ENCODE data around the gene CDH4. TPM values are rescaled to one million over a fixed set of nuclear protein-coding genes. Genes with fewer than 3 reads are reported as not detected.
"Not testable (repeated sequence)": the region's sequence is repeated elsewhere in the genome, so short reads cannot be mapped to it uniquely, and the experiment has no call there.

CDH4 gene
- total RNA-seq, 1 experiment from 2014 or later, result 3.9 TPM

DNA sequence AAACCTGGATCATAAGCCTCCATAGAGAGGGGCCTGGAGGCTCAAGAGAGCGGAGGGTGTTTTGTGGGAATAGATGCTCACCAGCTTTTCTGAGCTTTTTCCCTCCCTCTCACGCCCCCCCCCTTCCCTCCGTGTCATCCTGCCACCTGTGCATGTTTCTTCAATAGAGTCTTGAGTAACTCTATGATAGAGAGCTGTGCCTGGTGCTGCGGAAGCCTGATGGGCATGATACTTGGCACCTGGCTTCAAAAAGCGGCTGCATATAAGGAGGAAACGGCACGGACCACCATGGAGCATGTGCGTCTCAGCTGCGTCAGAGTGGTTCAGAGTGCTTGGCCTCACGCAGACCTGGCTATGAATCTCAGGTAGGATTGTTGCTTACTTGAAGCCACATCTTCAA is 198.9 kb downstream of the CDH4 start:
- no peaks in the 10 kb centered on the region; the same call in 1 of the 2 replicates for H3K27me3 ChIP-seq (ENCODE audit: control insufficient read depth, insufficient read depth, low read length)
- no peaks in the 10 kb centered on the region for H3K36me3 ChIP-seq (replicated peaks; ENCODE audit: control insufficient read depth, insufficient read depth, low read length)
- no peak for DNase-seq
- H3K4me3 ChIP-seq (ENCODE audit: insufficient read depth, low read depth, low read length), result no peak overlapping the region

DNA sequence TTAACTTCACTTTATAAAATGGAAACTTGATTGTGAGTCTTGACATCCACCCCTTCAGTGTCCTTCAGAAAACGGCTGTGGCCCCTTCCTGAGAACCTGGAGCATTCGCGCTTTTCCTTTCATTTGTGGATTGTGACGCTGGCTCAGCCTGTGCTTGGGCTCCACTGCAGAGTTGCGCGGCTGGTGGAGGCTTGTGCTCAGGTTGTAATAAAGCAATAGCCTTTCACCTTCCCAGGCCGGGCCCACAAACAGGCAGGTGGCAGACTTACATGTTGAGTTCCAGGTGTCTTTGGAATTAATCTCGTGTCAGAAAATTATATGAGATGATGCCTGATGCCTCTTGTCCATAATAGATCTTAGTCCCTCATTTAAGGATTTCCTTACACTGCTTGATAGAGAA is 199.9 kb downstream of the CDH4 start:
- Histone ChIP-seq H3K27me3 (ENCODE audit: control insufficient read depth, insufficient read depth, low read length) (no peaks in the 10 kb centered on the region; the same call in 1 of the 2 replicates), H3K4me3 (ENCODE audit: insufficient read depth, low read depth, low read length) (no peak overlapping the region), H3K36me3 (replicated peaks; ENCODE audit: control insufficient read depth, insufficient read depth, low read length) (no peaks in the 10 kb centered on the region)
- DNase-seq, result no peak

DNA sequence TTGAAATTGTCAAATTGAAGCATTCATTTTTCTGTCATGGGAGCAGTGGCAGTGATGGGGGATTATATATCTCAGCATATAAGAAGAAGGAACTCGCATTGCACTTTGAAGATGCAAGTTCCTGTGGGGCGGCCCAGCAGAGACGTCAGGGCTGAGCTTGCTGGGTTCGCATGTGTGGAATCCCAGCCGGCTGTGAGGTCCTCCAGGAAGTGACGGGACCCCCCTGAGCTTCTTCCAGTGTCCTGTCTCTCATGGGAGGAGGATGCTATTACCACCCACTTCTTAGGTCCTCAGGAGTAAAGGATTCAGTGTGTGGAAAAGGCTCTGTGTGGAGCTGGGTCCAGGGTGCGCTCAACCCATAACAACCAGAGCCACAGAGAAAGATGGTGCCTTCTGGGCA is 201.2 kb downstream of the CDH4 start:
- H3K36me3 ChIP-seq (replicated peaks; ENCODE audit: control insufficient read depth, insufficient read depth, low read length), result no peaks in the 10 kb centered on the region
- no peak overlapping the region for H3K4me3 ChIP-seq (ENCODE audit: insufficient read depth, low read depth, low read length)
- DNase-seq, result no peak
- no peaks in the 10 kb centered on the region; the same call in 1 of the 2 replicates for H3K27me3 ChIP-seq (ENCODE audit: control insufficient read depth, insufficient read depth, low read length)

DNA sequence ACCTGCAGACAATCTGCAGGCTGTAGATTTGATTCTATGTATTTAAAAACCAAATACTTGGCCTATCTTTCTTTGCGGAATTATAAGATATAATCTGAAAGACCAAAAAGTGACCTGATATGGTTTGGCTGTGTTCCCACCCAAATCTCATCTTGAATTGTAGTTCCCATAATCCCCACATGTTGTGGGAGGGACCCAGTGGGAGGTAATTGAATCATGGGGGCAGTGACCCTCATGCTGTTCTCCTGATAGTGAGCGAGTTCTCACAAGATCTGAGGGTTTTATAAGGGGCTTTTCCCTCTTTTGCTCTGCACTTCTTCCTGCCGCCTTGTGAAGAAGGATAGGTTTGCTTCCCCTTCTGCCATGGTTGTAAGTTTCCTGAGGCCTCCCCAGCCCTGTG is 201.6 kb downstream of the CDH4 start:
- DNase-seq; H3K4me3 ChIP-seq (ENCODE audit: insufficient read depth, low read depth, low read length); H3K36me3 ChIP-seq (replicated peaks; ENCODE audit: control insufficient read depth, insufficient read depth, low read length); H3K27me3 ChIP-seq (ENCODE audit: control insufficient read depth, insufficient read depth, low read length): not testable (repeated sequence)

DNA sequence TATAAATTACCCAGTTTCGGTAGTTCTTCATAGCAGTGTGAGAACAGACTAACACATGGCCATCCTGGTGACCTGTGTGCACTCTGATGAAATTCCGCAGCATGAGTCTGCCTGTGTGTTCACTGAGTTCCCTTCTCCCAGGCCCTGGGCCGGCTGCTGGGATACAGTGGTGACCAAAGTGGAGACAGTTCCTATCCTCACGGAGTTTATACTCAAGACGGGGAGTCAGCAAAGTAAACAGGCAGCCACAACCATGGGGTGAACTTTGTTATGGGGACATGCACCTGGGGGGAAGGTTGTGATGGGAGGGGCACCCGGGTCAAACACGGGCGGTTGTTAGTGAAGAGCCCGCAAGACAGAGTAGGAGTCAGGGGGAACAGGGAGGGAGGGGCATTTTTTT is 202.0 kb downstream of the CDH4 start:
- Histone ChIP-seq H3K36me3 (replicated peaks; ENCODE audit: control insufficient read depth, insufficient read depth, low read length) (no peaks in the 10 kb centered on the region), H3K4me3 (ENCODE audit: insufficient read depth, low read depth, low read length) (no peak overlapping the region), H3K27me3 (ENCODE audit: control insufficient read depth, insufficient read depth, low read length) (no peaks in the 10 kb centered on the region; the same call in 1 of the 2 replicates)
- no peak for DNase-seq

DNA sequence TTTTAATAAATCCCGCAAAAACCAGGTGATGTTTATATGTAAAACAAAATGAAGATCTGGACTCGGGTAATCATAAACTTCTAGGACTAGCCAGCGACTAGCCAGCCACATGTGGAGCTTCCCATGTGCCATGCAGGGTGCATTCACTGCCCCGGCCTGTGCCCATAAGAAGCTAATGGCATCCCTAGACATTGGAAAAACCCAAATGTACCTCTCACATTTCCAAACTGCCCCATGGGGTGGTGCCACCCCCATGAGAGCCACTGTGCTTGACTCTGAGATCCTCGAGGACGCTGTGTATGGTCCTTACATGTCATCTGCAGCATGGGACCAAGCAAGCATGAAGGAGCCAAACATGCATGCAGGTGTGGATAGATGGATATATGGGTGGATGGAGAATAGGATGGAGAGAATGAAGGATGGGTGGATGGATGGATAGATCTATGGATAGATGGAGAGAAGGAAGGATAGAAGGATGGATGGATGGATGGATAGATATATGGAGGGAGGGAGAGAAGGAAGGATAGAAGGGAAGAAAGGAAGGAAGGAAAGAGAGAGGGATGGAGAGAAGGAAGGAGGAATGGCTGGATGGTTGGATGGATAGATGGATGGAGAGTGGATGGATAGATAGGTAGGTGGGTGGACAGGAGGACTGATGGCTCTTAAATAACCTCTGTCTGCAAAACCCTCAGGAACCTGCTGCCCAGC is 203.6 kb downstream of the CDH4 start:
- Histone ChIP-seq H3K27me3 (ENCODE audit: control insufficient read depth, insufficient read depth, low read length) (no peaks in the 10 kb centered on the region; the same call in 1 of the 2 replicates), H3K36me3 (replicated peaks; ENCODE audit: control insufficient read depth, insufficient read depth, low read length) (no peaks in the 10 kb centered on the region), H3K4me3 (ENCODE audit: insufficient read depth, low read depth, low read length) (no peak overlapping the region)
- DNase-seq, result no peak

DNA sequence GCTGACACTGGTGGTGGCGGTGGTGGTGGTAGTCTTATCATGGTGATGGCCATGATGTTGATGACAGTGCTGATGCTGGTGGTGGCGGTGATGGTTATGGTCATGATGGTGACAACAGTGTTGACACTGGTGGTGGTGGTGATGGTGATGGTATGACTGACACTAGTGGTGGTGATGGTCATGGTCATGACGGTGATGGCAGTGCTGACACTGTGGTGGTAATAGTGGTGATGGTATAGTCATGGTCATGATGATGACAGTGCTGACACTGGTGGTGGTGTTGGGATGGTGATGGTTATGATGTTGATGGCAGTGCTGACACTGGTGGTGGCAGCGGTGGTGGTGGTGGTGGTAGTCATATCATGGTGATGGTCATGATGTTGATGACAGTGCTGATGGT is 205.7 kb downstream of the CDH4 start:
- no peak overlapping the region for H3K4me3 ChIP-seq (ENCODE audit: insufficient read depth, low read depth, low read length)
- no peak for DNase-seq
- H3K27me3 ChIP-seq (ENCODE audit: control insufficient read depth, insufficient read depth, low read length), result no peaks in the 10 kb centered on the region
- H3K36me3 ChIP-seq (replicated peaks; ENCODE audit: control insufficient read depth, insufficient read depth, low read length), result no peaks in the 10 kb centered on the region

DNA sequence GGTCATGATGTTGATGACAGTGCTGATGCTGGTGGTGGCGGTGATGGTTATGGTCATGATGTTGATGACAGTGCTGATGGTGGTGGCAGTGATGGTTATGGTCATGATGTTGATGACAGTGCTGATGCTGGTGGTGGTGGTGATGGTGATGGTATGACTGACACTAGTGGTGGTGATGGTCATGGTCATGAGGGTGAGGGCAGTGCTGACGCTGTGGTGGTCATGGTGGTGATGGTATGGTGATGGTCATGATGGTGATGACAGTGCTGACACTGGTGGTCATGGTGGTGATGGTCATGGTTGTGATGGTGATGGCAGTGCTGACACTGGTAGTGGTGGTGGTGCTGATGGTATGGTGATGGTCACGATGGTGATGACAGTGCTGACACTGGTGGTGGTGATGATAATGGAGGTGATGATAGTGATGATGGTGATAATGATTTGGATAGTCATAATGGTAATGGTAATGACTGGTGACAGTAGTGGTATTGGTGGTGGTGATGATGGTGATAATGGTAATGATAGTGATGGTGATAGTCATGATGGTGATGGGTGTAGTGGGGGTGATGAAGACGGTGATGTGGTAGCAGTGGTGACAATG is 206.2 kb downstream of the CDH4 start:
- Histone ChIP-seq H3K27me3 (ENCODE audit: control insufficient read depth, insufficient read depth, low read length) (no peaks in the 10 kb centered on the region), H3K4me3 (ENCODE audit: insufficient read depth, low read depth, low read length) (no peak overlapping the region), H3K36me3 (replicated peaks; ENCODE audit: control insufficient read depth, insufficient read depth, low read length) (no peaks in the 10 kb centered on the region)
- DNase-seq, result no peak

DNA sequence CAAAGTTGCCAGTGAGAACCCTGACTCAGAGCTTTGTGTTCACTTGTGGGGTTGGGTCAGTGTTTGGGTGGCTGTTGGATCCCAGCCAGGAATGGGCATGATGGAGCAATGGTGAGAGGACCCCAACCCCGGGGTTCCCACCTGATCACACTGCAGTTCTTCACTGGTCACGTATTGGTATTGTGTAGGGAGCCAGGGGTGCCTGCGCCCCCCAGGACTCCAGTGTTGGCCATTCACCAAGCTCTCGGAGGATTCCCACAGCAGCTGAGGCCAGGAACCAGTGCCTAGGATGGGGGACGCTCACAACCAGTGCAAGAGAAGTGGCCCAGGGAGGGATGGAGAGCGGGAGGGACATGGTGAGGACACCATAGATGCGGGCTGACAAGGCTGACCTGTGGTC is 207.2 kb downstream of the CDH4 start:
- no peak overlapping the region for H3K4me3 ChIP-seq (ENCODE audit: insufficient read depth, low read depth, low read length)
- no peaks in the 10 kb centered on the region for H3K36me3 ChIP-seq (replicated peaks; ENCODE audit: control insufficient read depth, insufficient read depth, low read length)
- H3K27me3 ChIP-seq (ENCODE audit: control insufficient read depth, insufficient read depth, low read length), result no peaks in the 10 kb centered on the region
- DNase-seq, result no peak

DNA sequence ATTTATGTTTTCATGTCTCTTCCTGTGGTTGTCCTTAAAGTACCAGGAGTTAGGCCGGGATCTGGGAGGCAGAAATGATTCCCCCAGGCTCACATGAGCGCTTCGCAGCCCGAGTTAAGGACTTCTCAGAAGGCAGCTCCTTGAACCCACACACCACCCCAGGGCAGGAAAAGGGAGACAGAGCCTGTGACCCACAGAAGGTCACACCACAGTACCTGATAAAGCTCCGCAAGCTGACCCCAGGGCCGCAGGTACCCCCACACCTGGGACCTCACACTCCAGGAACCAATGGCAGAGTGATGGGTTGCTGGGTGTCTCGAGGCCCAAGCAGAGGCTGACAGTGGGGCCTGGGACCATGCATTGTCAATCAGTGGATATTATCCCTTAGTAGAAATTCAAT is 207.6 kb downstream of the CDH4 start:
- Histone ChIP-seq H3K4me3 (ENCODE audit: insufficient read depth, low read depth, low read length) (no peak overlapping the region), H3K27me3 (ENCODE audit: control insufficient read depth, insufficient read depth, low read length) (no peaks in the 10 kb centered on the region)
- no peak for DNase-seq

DNA sequence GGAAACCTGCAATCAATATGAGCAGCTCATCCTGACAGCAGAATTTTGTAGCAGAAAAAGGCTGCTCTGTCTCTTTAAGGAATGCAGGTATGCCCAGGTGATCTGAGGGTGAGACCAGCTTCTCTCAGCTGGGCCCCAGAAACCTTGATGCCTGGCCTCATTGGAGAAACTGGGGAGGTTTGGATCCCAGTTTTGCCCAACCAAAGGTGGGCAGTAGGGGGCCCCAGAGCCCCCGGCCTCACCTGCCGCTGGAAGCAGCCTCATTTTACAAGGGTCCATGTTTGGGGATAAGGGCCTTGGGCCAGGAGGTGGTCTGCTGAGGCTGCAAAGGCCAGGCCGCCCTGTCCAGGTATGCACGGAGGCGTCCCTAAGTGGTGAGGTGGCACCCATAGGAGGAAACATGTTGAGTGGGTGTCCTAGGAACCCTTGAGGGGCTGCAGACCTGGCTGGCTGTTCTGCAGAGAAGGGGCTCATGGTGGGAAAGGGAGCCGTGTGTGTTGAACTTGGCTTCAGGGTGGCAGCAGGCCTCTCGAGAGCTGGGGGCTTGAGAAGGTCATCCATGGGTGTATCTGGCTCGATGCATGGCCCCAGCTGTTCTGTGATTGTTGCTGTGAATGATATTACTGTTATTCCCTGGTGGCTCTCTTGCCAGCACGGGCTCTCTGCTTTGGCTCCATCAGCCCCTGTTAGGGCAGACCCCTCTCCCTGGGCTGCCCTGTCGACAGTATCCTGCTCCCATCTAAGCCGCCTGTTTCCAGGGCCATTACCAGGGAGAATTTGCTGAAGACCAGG is 208.4 kb downstream of the CDH4 start:
- Histone ChIP-seq H3K36me3 (replicated peaks; ENCODE audit: control insufficient read depth, insufficient read depth, low read length) (no peaks in the 10 kb centered on the region), H3K27me3 (ENCODE audit: control insufficient read depth, insufficient read depth, low read length) (no peaks in the 10 kb centered on the region), H3K4me3 (ENCODE audit: insufficient read depth, low read depth, low read length) (no peak overlapping the region)
- peak; percentile 72 for DNase-seq

More for the DNA sequence above, 207.6 kb downstream of the CDH4 start:
- H3K36me3 ChIP-seq (replicated peaks; ENCODE audit: control insufficient read depth, insufficient read depth, low read length), result no peaks in the 10 kb centered on the region

DNA sequence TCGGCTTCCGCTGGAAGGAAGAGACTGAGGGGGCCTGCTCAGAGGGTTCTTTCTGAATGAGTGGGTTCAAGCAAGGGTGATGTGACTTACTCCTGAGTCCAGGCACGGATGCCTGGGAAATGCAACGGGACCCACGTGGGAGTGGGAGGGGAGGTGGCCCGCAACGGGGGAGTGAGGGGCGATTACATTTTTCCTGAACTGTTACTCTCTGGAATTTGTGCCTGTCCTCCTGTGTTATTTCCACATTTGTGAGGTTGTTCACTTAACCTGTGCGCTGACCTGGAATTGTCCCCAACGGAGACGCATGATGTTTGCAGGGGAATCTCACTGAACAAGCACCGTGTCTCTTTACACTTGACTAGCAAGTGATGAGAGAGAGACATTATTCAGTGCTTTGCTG is 209.4 kb downstream of the CDH4 start:
- Histone ChIP-seq H3K4me3 (ENCODE audit: insufficient read depth, low read depth, low read length) (no peak overlapping the region), H3K36me3 (replicated peaks; ENCODE audit: control insufficient read depth, insufficient read depth, low read length) (no peaks in the 10 kb centered on the region), H3K27me3 (ENCODE audit: control insufficient read depth, insufficient read depth, low read length) (no peaks in the 10 kb centered on the region)
- DNase-seq, result no peak

DNA sequence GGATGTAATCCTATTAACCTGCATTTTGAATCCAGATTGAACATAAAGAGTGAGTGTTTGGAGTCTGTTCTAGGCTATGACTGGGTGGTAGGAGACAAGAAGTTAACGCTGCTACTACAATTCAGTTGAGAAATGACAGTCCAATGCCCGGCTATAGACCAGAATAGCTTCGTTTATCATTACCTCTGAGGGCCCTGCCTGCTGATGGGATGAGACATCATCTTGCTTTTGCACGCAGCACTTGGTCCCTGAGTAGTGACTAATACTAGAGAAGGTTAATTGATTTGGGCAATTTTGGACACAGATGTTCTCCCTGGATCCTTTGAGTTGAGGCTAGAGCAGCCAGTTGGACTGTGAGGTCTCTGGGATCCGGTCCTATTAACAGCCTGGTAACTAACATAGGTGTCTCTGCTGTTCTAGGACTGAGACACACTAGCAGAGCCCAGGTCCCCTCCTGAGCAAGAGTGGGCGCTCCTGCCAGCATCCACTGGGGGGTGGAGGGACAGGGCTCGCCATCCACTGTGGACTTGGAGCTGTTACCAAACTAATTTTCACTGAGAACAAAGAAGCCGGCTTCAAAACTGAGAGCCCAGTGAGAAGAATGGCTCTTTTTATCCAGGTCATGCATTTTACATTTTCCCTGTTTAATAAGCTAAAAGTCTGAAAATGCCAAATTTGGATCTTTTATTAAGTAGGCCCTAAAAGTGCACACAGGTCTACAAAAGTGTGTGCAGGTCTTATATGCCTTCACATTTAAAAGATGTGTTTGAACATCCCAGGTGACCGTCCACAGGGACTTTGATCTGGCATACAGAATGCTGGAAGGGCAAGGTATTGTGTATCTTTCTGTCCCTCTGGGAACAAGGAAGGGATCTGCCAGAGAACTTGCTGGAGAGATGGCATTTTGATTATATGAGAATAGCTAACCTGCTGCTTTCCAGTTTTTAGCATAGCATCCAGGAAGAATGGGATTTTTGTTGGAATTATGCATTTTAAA is 212.5 kb downstream of the CDH4 start:
- no peaks in the 10 kb centered on the region for H3K36me3 ChIP-seq (replicated peaks; ENCODE audit: control insufficient read depth, insufficient read depth, low read length)
- DNase-seq, result no peak
- no peaks in the 10 kb centered on the region for H3K27me3 ChIP-seq (ENCODE audit: control insufficient read depth, insufficient read depth, low read length)
- H3K4me3 ChIP-seq (ENCODE audit: insufficient read depth, low read depth, low read length), result no peak overlapping the region

DNA sequence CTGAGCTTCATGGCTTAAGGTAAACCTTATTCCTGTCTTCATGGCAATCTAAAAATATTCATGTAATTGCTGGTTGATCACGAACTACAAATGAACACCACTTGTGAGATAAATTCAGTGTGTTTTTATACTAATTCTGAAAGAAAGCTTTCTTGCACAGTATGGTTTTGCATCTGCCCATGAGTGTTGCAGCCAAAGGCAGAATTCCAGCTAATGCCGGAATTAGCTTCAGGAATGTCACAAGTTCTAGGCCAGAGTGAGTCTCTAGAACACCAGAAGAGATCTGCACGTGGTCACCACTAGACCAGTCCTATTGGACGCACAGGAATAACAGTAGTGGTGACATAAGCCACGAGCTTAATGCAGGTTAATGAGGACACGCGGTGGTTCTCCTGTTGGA is 223.7 kb downstream of the CDH4 start:
- H3K4me3 ChIP-seq (ENCODE audit: insufficient read depth, low read depth, low read length), result no peak overlapping the region
- no peak for DNase-seq
- H3K27me3 ChIP-seq (ENCODE audit: control insufficient read depth, insufficient read depth, low read length), result no peaks in the 10 kb centered on the region

More for the DNA sequence above, 223.7 kb downstream of the CDH4 start:
- no peaks in the 10 kb centered on the region for H3K36me3 ChIP-seq (replicated peaks; ENCODE audit: control insufficient read depth, insufficient read depth, low read length)
